K562 (cell line): ENCODE measurements around the gene RHOBTB3.

Experiments used
- ESRRA ChIP-seq: fragments of 450-650 bp; IDR thresholded peaks from 2 replicates; pipeline ENCODE4 v1.6.1; 2014; ENCODE audit warnings: low read depth, mild to moderate bottlenecking, moderate library complexity, borderline replicate concordance
- L3MBTL2 ChIP-seq: fragments of 450-650 bp; IDR thresholded peaks from 2 replicates; pipeline ENCODE4 v1.6.1; 2016; ENCODE audit warnings: mild to moderate bottlenecking, moderate library complexity
- NBN ChIP-seq: fragments of 450-650 bp; IDR thresholded peaks from 2 replicates; pipeline ENCODE4 v1.6.1; 2016; ENCODE audit warnings: low read depth, mild to moderate bottlenecking
- SAP30 ChIP-seq: fragments of 200-600 bp; sonication (generic); IDR thresholded peaks from 2 replicates; pipeline ENCODE4 v1.6.1; 2012; ENCODE audit warnings: borderline replicate concordance, low read depth, mild to moderate bottlenecking, moderate library complexity, low read length, control low read depth, inconsistent platforms; ENCODE audit not compliant: insufficient read depth, poor library complexity, severe bottlenecking
- YY1 ChIP-seq, 3 experiments: IDR thresholded peaks; 2 replicates each; pipeline ENCODE4 v1.6.1; 2011; ENCODE audit warnings: low read length in 2 of 3, mild to moderate bottlenecking in 2 of 3, moderate library complexity in 2 of 3, borderline replicate concordance in 1 of 3, control low read depth in 1 of 3, low read depth in 1 of 3; ENCODE audit not compliant: insufficient read depth in 3 of 3, insufficient replicate concordance in 2 of 3, control insufficient read depth in 1 of 3, insufficient read length in 1 of 3; ENCODE audit errors: extremely low read depth in 1 of 3
- ZNF263 ChIP-seq: sonication (generic); formaldehyde crosslinking; IDR thresholded peaks from 2 replicates; pipeline ENCODE4 v1.8.0; 2022; ENCODE audit warnings: mild to moderate bottlenecking, missing genetic modification reagents, borderline replicate concordance
- ZNF561 ChIP-seq: fragments of 450-650 bp; formaldehyde crosslinking; conservative IDR thresholded peaks from 2 replicates; pipeline ENCODE4 v1.4.0; 2020; ENCODE audit warnings: mild to moderate bottlenecking, moderate library complexity
- ZSCAN29 ChIP-seq: fragments of 450-650 bp; IDR thresholded peaks from 2 replicates; pipeline ENCODE4 v1.6.1; 2017
- TF ChIP-seq, protein P1 (sequence below): sonication (generic); formaldehyde crosslinking; IDR thresholded peaks from 2 replicates; pipeline ENCODE4 v1.9.0; 2022; ENCODE audit warnings: mild to moderate bottlenecking, missing genetic modification reagents
- TF ChIP-seq, protein P2 (sequence below): fragments of 250-450 bp; sonication (Bioruptor Pico); IDR thresholded peaks from 2 replicates; pipeline ENCODE4 v1.8.0; 2021; ENCODE audit warnings: moderate library complexity, mild to moderate bottlenecking, inconsistent platforms
- TF ChIP-seq, protein P3 (sequence below): fragments of 250-450 bp; sonication (Bioruptor Pico); IDR thresholded peaks from 2 replicates; pipeline ENCODE4 v1.5.1; 2021; ENCODE audit warnings: mild to moderate bottlenecking
- TF ChIP-seq, protein P4 (sequence below), 3 experiments: IDR thresholded peaks in 2 of 3; conservative IDR thresholded peaks in 1 of 3; 2 replicates each; pipeline ENCODE4 v1.5.1; 2011 to 2012; ENCODE audit warnings: low read length in 3 of 3, mild to moderate bottlenecking in 3 of 3, control low read depth in 2 of 3, improper control_type of control experiment in 1 of 3, inconsistent platforms in 1 of 3, low read depth in 1 of 3, mixed read lengths in 1 of 3, moderate library complexity in 1 of 3; ENCODE audit not compliant: insufficient read depth in 2 of 3
- TF ChIP-seq, protein P5 (sequence below), 2 experiments: fragments of 450-650 bp; formaldehyde crosslinking in 1 of 2; IDR thresholded peaks; 2 replicates each; pipeline versions ENCODE4 v1.4.0 to v1.6.1; 2014 to 2020; ENCODE audit warnings: mild to moderate bottlenecking in 2 of 2, borderline replicate concordance in 1 of 2, low read depth in 1 of 2

DNA sequence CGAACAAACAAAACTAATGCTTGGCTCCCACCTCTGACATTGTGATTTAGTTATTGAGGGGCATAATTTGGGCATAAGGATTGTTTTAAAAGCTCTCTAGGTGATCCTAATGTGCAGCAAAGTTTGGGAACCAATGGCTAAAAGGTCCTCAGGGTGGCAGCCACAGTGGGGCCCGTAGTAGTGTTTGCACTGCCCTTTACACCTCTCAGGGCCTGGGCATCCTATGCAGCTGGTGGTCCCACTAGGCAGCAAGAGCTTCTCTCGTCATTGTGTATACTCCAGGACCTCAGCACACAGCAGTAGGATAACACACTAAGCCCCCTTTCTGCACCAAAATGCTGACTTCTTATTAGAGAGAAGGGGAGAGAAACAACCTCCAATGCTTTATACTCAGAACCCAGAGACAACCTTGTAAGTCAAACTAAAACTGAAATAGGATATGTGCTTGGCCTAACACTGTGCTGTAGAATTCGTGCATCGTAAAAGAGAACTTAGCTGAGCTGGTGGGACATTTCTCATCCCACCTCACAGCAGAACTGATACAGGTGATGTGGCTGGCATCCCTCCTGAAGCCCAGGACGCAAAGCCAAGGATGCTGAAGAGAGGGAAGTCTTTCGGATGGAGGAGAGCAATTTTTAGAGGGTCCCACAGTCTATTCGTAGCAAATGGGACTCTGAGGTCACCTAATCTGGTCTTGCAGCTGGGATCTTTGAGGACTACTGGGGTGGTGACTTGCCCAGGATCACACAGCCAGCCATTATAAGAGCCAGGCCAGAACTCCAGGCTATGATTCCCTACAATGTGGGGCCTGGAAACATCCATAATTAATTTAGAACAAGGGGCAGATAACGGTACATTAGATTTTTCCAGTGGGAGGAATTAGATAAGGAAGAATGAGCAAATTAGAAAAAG is 90.2 kb downstream of the RHOBTB3 start:
- TF ChIP-seq ZNF263 (CRISPR knock-in tag) = no peak
- no peak for TF ChIP-seq YY1 (IDR thresholded peaks at IDR 0.05; ENCODE audit: borderline replicate concordance in 1 of 3, control insufficient read depth in 1 of 3, extremely low read depth in 1 of 3, insufficient read depth in 3 of 3, insufficient read length in 1 of 3, insufficient replicate concordance in 2 of 3, low read depth in 1 of 3, low read length in 2 of 3)
- no peak for TF ChIP-seq NBN
- TF ChIP-seq, protein P1, sequence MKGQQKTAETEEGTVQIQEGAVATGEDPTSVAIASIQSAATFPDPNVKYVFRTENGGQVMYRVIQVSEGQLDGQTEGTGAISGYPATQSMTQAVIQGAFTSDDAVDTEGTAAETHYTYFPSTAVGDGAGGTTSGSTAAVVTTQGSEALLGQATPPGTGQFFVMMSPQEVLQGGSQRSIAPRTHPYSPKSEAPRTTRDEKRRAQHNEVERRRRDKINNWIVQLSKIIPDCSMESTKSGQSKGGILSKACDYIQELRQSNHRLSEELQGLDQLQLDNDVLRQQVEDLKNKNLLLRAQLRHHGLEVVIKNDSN (CRISPR knock-in tag) = no peak
- TF ChIP-seq, protein P2, sequence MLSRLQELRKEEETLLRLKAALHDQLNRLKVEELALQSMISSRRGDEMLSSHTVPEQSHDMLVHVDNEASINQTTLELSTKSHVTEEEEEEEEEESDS (CRISPR knock-in tag) = no peak
- TF ChIP-seq ZSCAN29 = no peak
- TF ChIP-seq, protein P3, sequence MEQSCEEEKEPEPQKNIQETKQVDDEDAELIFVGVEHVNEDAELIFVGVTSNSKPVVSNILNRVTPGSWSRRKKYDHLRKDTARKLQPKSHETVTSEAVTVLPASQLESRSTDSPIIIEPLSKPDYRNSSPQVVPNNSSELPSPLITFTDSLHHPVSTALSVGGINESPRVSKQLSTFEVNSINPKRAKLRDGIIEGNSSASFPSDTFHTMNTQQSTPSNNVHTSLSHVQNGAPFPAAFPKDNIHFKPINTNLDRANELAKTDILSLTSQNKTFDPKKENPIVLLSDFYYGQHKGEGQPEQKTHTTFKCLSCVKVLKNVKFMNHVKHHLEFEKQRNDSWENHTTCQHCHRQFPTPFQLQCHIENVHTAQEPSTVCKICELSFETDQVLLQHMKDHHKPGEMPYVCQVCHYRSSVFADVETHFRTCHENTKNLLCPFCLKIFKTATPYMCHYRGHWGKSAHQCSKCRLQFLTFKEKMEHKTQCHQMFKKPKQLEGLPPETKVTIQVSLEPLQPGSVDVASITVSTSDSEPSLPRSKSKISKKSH = no peak
- no peak for TF ChIP-seq ESRRA
- TF ChIP-seq ZNF561 (CRISPR knock-in tag) = no peak
- no peak for TF ChIP-seq SAP30
- TF ChIP-seq, protein P4, sequence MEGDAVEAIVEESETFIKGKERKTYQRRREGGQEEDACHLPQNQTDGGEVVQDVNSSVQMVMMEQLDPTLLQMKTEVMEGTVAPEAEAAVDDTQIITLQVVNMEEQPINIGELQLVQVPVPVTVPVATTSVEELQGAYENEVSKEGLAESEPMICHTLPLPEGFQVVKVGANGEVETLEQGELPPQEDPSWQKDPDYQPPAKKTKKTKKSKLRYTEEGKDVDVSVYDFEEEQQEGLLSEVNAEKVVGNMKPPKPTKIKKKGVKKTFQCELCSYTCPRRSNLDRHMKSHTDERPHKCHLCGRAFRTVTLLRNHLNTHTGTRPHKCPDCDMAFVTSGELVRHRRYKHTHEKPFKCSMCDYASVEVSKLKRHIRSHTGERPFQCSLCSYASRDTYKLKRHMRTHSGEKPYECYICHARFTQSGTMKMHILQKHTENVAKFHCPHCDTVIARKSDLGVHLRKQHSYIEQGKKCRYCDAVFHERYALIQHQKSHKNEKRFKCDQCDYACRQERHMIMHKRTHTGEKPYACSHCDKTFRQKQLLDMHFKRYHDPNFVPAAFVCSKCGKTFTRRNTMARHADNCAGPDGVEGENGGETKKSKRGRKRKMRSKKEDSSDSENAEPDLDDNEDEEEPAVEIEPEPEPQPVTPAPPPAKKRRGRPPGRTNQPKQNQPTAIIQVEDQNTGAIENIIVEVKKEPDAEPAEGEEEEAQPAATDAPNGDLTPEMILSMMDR (IDR thresholded peaks at IDR 0.05 in 2 of 3, conservative IDR thresholded peaks at IDR 0.05 in 1 of 3; ENCODE audit: insufficient read depth in 2 of 3, low read depth in 1 of 3, low read length in 3 of 3) = no peak
- TF ChIP-seq L3MBTL2 = no peak
- TF ChIP-seq, protein P5, sequence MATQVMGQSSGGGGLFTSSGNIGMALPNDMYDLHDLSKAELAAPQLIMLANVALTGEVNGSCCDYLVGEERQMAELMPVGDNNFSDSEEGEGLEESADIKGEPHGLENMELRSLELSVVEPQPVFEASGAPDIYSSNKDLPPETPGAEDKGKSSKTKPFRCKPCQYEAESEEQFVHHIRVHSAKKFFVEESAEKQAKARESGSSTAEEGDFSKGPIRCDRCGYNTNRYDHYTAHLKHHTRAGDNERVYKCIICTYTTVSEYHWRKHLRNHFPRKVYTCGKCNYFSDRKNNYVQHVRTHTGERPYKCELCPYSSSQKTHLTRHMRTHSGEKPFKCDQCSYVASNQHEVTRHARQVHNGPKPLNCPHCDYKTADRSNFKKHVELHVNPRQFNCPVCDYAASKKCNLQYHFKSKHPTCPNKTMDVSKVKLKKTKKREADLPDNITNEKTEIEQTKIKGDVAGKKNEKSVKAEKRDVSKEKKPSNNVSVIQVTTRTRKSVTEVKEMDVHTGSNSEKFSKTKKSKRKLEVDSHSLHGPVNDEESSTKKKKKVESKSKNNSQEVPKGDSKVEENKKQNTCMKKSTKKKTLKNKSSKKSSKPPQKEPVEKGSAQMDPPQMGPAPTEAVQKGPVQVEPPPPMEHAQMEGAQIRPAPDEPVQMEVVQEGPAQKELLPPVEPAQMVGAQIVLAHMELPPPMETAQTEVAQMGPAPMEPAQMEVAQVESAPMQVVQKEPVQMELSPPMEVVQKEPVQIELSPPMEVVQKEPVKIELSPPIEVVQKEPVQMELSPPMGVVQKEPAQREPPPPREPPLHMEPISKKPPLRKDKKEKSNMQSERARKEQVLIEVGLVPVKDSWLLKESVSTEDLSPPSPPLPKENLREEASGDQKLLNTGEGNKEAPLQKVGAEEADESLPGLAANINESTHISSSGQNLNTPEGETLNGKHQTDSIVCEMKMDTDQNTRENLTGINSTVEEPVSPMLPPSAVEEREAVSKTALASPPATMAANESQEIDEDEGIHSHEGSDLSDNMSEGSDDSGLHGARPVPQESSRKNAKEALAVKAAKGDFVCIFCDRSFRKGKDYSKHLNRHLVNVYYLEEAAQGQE (IDR thresholded peaks at IDR 0.05; ENCODE audit: borderline replicate concordance) = no peak
- TF ChIP-seq, protein P5 (CRISPR knock-in tag; IDR thresholded peaks at IDR 0.05; ENCODE audit: low read depth) = no peak
